GM12891 (cell line): Measurements from ENCODE around the gene RPN2.

Experiments used
- PAX5 ChIP-seq: IDR thresholded peaks from 2 replicates; pipeline ENCODE4 v1.6.1; 2011; ENCODE audit warnings: low read length, moderate library complexity, mild to moderate bottlenecking; ENCODE audit not compliant: insufficient read depth, severe bottlenecking
- POLR2A ChIP-seq: IDR thresholded peaks from 2 replicates; pipeline ENCODE4 v1.6.1; 2011; ENCODE audit warnings: low read depth, low read length, control low read depth
- POLR2AphosphoS5 ChIP-seq: IDR thresholded peaks from 2 replicates; pipeline ENCODE4 v1.6.1; 2011; ENCODE audit warnings: low read depth, low read length, control low read depth
- POU2F2 ChIP-seq: IDR thresholded peaks from 2 replicates; pipeline ENCODE4 v1.6.1; 2011; ENCODE audit warnings: low read depth, mild to moderate bottlenecking, control low read depth, low read length, moderate library complexity
- SPI1 ChIP-seq: IDR thresholded peaks from 2 replicates; pipeline ENCODE4 v1.6.1; 2011; ENCODE audit warnings: low read depth, low read length, control low read depth
- TAF1 ChIP-seq: IDR thresholded peaks from 2 replicates; pipeline ENCODE4 v1.6.1; 2011; ENCODE audit warnings: low read depth, low read length, control low read depth

DNA sequence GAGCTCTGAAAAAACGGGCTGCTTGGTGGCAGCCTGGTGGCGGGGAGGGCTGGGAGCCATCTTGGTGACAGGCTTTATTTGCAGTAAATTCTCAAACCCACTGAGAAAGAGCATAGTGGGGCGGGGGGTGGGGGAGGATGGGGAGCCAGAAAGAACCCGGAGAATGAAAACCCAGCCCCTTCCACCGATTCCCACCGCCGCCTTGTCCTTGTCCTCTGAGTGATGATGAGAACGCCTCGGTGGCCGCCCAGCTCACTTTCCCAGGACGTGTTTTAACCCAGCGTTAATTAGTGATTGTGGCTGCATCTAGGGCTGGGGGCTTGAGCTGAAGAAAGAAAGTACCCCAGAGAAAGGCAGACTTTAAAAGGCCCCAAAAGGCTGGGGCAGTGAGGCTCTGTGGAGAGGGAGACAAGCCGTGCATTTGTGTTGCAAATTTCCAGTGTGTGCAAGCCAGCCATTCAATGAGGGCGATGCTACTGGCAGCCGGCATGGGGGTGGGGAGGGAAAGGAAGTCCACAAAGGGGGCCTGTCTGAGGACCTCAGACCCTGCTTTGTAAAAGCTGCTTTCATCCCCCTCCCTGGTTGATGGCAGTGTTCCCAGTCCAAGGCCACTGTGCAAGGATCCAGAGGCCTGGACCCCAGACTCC, 88.7 kb downstream of the RPN2 start:
- no peak for TF ChIP-seq POLR2A
- no peak for TF ChIP-seq TAF1
- TF ChIP-seq SPI1, result no peak
- no peak for TF ChIP-seq POLR2AphosphoS5
- TF ChIP-seq PAX5, result no peak
- no peak for TF ChIP-seq POU2F2
